Colonic mucosa (tissue), 4 donors: Measurements from ENCODE around the gene PWP1. TPM values are rescaled to one million over a fixed set of nuclear protein-coding genes. Genes with fewer than 3 reads are reported as not detected.

Experiments used
- DNase-seq: peaks from one replicate; pipeline ENCODE4 v3.0.0-alpha.2; 2020
- H3K27ac ChIP-seq: fragments of 200-600 bp; one replicate; pipeline ENCODE4 v1.8.0; 2021
- H3K27me3 ChIP-seq: fragments of 200-600 bp; one replicate; pipeline ENCODE4 v1.8.0; 2021
- H3K36me3 ChIP-seq: fragments of 200-600 bp; one replicate; pipeline ENCODE4 v1.8.0; 2021
- H3K4me1 ChIP-seq: fragments of 200-600 bp; one replicate; pipeline ENCODE4 v1.8.0; 2021; ENCODE audit warnings: mild to moderate bottlenecking
- H3K4me3 ChIP-seq: fragments of 200-600 bp; one replicate; pipeline ENCODE4 v1.8.0; 2021
- H3K9ac ChIP-seq, 2 donors: one replicate each; pipeline ENCODE4 v1.7.0; 2013; ENCODE audit warnings: control low read depth in 2 of 2, low read depth in 2 of 2, low read length in 2 of 2
- H3K9me3 ChIP-seq: fragments of 200-600 bp; one replicate; pipeline ENCODE4 v1.8.0; 2021
- CTCF ChIP-seq: fragments of 200-600 bp; IDR thresholded peaks from one replicate; pipeline ENCODE4 v1.8.0; 2022; ENCODE audit warnings: antibody characterized with exemption, mild to moderate bottlenecking
- intact Hi-C: fragments of 100-400 bp; cut with DNase I; formaldehyde crosslinking; loops from one replicate; pipeline ENCODE4 v1.14.1; 2022
- total RNA-seq, 2 donors: library from RNA; stranded (reverse); fragmentation: NEBNext Ultra II Directional in 1 of 2; extraction: Animal tissue kit (Norgen Biotek cat#: 25700) in 1 of 2; gene quantifications; one replicate each; pipeline ENCODE4 v1.2.1, GENCODE V29; 2021
- donor health status: healthy.
- donor health status: DM: no; HTN: no; CAD: no.
- donor health status: DM: no; HTN: no; CAD: no.

PWP1 gene
- total RNA-seq, 2 donors from 2014 or later: 19.7 to 23.8 TPM

GRCh38 chr12:107655281-107656065, 30.1 kb upstream of the PWP1 start:
- no peaks in the 10 kb centered on the region for H3K4me1 ChIP-seq
- TF ChIP-seq CTCF: no peak
- DNase-seq: peak; percentile 28
- H3K27me3 ChIP-seq: no peaks in the 10 kb centered on the region
- intact Hi-C loops: no loop called here
- H3K36me3 ChIP-seq: no peaks in the 10 kb centered on the region
- H3K9me3 ChIP-seq: no peaks in the 10 kb centered on the region
- no peak overlapping the region for H3K27ac ChIP-seq
- H3K9ac ChIP-seq: no peak overlapping the region
- no peak overlapping the region for H3K4me3 ChIP-seq

- Histone ChIP-seq H3K4me1 (no peaks in the 10 kb centered on the region), H3K4me3 (no peak overlapping the region), H3K27me3 (no peaks in the 10 kb centered on the region), H3K36me3 (no peaks in the 10 kb centered on the region), H3K9me3 (no peaks in the 10 kb centered on the region), H3K27ac (no peak overlapping the region), H3K9ac (no peak overlapping the region)
- DNase-seq: no peak
- TF ChIP-seq CTCF: no peak
- intact Hi-C loops: no loop called here
These were observed 29.3 kb upstream of the PWP1 start for GRCh38 chr12:107656302-107656701.

- Histone ChIP-seq H3K9me3 (no peaks in the 10 kb centered on the region), H3K4me3 (no peak overlapping the region), H3K9ac (no peak overlapping the region), H3K36me3 (no peaks in the 10 kb centered on the region), H3K27ac (no peak overlapping the region), H3K4me1 (no peaks in the 10 kb centered on the region), H3K27me3 (no peaks in the 10 kb centered on the region)
- DNase-seq: peak; percentile 29
- intact Hi-C loops: no loop called here
- no peak for TF ChIP-seq CTCF
These were observed 28.5 kb upstream of the PWP1 start for GRCh38 chr12:107657133-107657532.

GRCh38 chr12:107657621-107658020, 28.0 kb upstream of the PWP1 start:
- Histone ChIP-seq H3K9me3 (no peaks in the 10 kb centered on the region), H3K4me1 (no peaks in the 10 kb centered on the region), H3K27ac (no peak overlapping the region), H3K36me3 (no peaks in the 10 kb centered on the region), H3K27me3 (no peaks in the 10 kb centered on the region), H3K9ac (no peak overlapping the region), H3K4me3 (no peak overlapping the region)
- no peak for TF ChIP-seq CTCF
- intact Hi-C loops: no loop called here
- DNase-seq: no peak

- intact Hi-C loops: no loop called here
- no peaks in the 10 kb centered on the region for H3K27me3 ChIP-seq
- TF ChIP-seq CTCF: no peak
These were observed 25.4 kb upstream of the PWP1 start for GRCh38 chr12:107660235-107660634.

More at GRCh38 chr12:107660235-107660634, 25.4 kb upstream of the PWP1 start:
- no peak overlapping the region for H3K4me3 ChIP-seq
- H3K9me3 ChIP-seq: no peaks in the 10 kb centered on the region
- no peak overlapping the region for H3K27ac ChIP-seq
- no peak overlapping the region for H3K9ac ChIP-seq
- DNase-seq: no peak
- H3K4me1 ChIP-seq: no peaks in the 10 kb centered on the region
- no peaks in the 10 kb centered on the region for H3K36me3 ChIP-seq
